Breast epithelium (tissue), 4 donors: ENCODE results near the gene PYGB. TPM values are rescaled to one million over a fixed set of nuclear protein-coding genes. Genes with fewer than 3 reads are reported as not detected.

Experiments
- DNase-seq, 2 donors: peaks; one replicate each; pipeline ENCODE4 v3.0.0-alpha.2; 2019; ENCODE audit warnings: low spot score in 2 of 2
- H3K27ac ChIP-seq, 2 donors: fragments of 200-600 bp; sonication (generic) in 1 of 2; one replicate each; pipeline ENCODE4 v1.5.1; 2016 to 2019; ENCODE audit warnings: mild to moderate bottlenecking in 1 of 2
- H3K27me3 ChIP-seq, 2 donors: fragments of 200-600 bp; sonication (generic) in 1 of 2; one replicate each; pipeline versions ENCODE4 v1.5.1 to v1.6.0; 2017 to 2019; ENCODE audit warnings: control low read depth in 1 of 2, mild to moderate bottlenecking in 1 of 2
- H3K36me3 ChIP-seq: fragments of 200-600 bp; one replicate; pipeline ENCODE4 v1.5.1; 2019
- H3K4me1 ChIP-seq, 2 donors: fragments of 200-600 bp; sonication (generic); one replicate each; pipeline ENCODE4 v1.5.1; 2016 to 2019; ENCODE audit warnings: control low read depth in 1 of 2
- H3K4me3 ChIP-seq, 3 donors: fragments of 200-600 bp; sonication (generic); 1 replicate in 2 of 3; 2 replicates in 1 of 3; pipeline ENCODE4 v1.5.1; 2016 to 2019; ENCODE audit warnings: mild to moderate bottlenecking in 3 of 3, moderate library complexity in 2 of 3
- H3K9me3 ChIP-seq, 2 donors: fragments of 200-600 bp; sonication (generic) in 1 of 2; one replicate each; pipeline ENCODE4 v1.5.1; 2016 to 2019; ENCODE audit warnings: control low read depth in 1 of 2
- POLR2A ChIP-seq: fragments of 450-650 bp; IDR thresholded peaks from one replicate; pipeline ENCODE4 v1.6.1; 2016; ENCODE audit warnings: antibody characterized with exemption, mild to moderate bottlenecking, moderate library complexity
- POLR2AphosphoS5 ChIP-seq, 3 donors: sonication (generic); formaldehyde crosslinking; IDR thresholded peaks; one replicate each; pipeline ENCODE4 v1.6.1; 2017; ENCODE audit warnings: antibody characterized with exemption in 3 of 3
- intact Hi-C: fragments of 100-400 bp; cut with DNase I; formaldehyde crosslinking; loops from one replicate; pipeline ENCODE4 v1.15.1; 2023; ENCODE audit warnings: low total_unique reads
- total RNA-seq, 3 donors: library from RNA; depleted of rRNA; stranded (reverse); fragments of >200 nt; gene quantifications; one replicate each; pipeline ENCODE4 v1.1.0, GENCODE V29; 2016
- TF ChIP-seq, protein P1 (sequence below), 3 donors: fragments of 450-650 bp; IDR thresholded peaks; one replicate each; pipeline ENCODE4 v1.5.1; 2016 to 2017; ENCODE audit warnings: antibody characterized with exemption in 3 of 3, mild to moderate bottlenecking in 3 of 3, moderate library complexity in 3 of 3

Gene PYGB
- total RNA-seq, 3 donors from 2014 or later: 95.7 to 128 (median 121) TPM

DNA sequence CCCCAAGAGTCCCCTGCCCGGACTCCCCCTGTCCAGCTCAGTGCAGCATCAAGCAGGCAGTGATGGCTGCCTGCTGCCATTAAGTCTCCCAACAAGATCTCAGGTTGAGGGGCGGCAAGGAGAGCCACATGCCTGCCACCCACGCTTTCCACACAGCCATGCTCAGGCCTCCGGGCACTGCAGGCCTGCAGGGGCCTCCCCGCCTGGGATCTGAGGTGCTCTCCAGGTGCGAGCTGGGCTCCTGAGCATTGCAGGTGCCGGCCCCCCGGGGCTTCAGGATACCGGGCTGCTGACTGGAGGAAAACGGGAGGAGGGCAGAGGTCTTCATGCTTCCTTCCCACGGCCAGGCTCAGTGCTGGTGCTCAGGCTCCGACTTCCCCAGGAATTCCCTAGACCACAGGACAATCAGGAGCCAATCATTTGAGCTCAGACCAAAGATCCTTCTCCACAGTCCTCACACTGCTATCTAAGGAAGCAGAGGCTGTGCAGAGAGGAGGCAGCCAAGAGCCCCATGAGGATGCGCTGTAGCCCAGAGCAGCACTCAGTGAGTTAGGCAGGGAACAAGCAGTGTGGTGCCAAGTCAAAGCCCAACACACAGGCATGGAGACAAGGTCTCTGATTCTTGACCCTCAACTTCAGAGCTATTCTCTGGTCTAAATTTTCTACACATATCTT lies 52.7 kb downstream of the PYGB start:
- Histone ChIP-seq H3K4me3 (no peak overlapping the region), H3K4me1 (no peaks in the 10 kb centered on the region), H3K36me3 (no peaks in the 10 kb centered on the region), H3K27me3 (no peaks in the 10 kb centered on the region), H3K9me3 (no peaks in the 10 kb centered on the region), H3K27ac (peak overlapping the region in 1 of 2 donors; percentile 4)
- TF ChIP-seq POLR2A (no peak), POLR2AphosphoS5 (IDR thresholded peaks at IDR 0.05) (no peak)
- TF ChIP-seq, protein P1, sequence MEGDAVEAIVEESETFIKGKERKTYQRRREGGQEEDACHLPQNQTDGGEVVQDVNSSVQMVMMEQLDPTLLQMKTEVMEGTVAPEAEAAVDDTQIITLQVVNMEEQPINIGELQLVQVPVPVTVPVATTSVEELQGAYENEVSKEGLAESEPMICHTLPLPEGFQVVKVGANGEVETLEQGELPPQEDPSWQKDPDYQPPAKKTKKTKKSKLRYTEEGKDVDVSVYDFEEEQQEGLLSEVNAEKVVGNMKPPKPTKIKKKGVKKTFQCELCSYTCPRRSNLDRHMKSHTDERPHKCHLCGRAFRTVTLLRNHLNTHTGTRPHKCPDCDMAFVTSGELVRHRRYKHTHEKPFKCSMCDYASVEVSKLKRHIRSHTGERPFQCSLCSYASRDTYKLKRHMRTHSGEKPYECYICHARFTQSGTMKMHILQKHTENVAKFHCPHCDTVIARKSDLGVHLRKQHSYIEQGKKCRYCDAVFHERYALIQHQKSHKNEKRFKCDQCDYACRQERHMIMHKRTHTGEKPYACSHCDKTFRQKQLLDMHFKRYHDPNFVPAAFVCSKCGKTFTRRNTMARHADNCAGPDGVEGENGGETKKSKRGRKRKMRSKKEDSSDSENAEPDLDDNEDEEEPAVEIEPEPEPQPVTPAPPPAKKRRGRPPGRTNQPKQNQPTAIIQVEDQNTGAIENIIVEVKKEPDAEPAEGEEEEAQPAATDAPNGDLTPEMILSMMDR (IDR thresholded peaks at IDR 0.05): no peak
- no peak for DNase-seq
- intact Hi-C loops: no loop called here

DNA sequence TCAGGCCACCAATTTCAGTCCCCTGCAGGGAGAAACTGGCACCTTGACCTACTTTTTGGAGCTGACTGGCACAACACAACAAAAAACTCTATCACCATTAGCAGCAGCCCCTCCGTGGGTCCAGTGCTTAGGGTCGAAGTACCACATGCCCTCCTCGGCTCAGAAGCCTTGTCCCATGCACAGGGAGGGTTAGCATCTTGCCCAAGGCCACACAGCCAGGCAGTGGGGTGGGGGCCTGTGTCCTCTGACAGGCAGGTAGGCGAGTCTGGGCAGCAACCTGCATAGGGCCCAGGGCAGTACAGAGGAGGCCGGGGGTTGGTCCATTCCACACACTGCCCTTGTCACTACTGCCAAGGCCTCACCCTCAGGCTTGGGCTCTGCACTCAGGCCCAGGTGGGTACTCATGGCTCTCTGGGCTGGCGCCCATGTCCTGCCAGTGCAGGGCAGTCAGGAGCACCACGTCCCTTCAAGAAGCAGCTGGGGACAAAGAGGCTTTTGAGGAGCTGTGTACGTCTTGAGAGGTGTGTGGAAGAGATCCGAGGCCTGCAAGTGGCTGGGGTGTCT lies 53.6 kb downstream of the PYGB start:
- intact Hi-C loops: no loop called here
- H3K36me3 ChIP-seq: no peaks in the 10 kb centered on the region

DNA sequence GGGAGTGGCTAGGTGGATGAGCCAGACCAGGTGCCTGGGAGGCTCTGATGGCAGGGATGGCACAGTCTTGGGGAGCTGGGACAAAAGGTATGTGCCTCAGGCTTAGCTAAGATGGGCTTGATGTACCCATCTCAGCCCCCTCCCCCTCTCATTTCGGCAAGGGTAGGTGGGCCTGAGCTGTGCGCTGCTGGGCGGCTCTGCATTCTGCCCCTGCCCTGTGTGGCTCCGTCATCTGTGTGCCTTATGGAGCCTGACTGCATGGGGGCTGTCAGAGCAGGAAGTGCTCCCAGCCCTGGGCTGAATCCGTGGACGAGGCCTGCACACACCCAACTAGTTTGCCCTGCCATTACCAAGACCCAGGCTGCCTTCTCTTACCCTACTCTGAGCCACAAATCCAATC lies 54.7 kb downstream of the PYGB start:
- TF ChIP-seq POLR2AphosphoS5 (IDR thresholded peaks at IDR 0.05) (no peak), POLR2A (no peak)
- TF ChIP-seq, protein P1 (IDR thresholded peaks at IDR 0.05): no peak
- no peaks in the 10 kb centered on the region for H3K36me3 ChIP-seq
- no peaks in the 10 kb centered on the region for H3K9me3 ChIP-seq
- no peak overlapping the region for H3K4me3 ChIP-seq
- intact Hi-C loops: no loop called here
- peak overlapping the region in 1 of 2 donors; percentile 33 for H3K27ac ChIP-seq
- DNase-seq: no peak
- H3K4me1 ChIP-seq: no peaks in the 10 kb centered on the region
- H3K27me3 ChIP-seq: no peaks in the 10 kb centered on the region

More for the DNA sequence above, 53.6 kb downstream of the PYGB start:
- no peaks in the 10 kb centered on the region for H3K9me3 ChIP-seq
- no peaks in the 10 kb centered on the region for H3K4me1 ChIP-seq
- TF ChIP-seq, protein P1 (IDR thresholded peaks at IDR 0.05): no peak
- no peak for TF ChIP-seq POLR2AphosphoS5 (IDR thresholded peaks at IDR 0.05)
- H3K4me3 ChIP-seq: no peak overlapping the region
- H3K27me3 ChIP-seq: no peaks in the 10 kb centered on the region
- H3K27ac ChIP-seq: peak overlapping the region; percentile 11 to 23
- DNase-seq: no peak

DNA sequence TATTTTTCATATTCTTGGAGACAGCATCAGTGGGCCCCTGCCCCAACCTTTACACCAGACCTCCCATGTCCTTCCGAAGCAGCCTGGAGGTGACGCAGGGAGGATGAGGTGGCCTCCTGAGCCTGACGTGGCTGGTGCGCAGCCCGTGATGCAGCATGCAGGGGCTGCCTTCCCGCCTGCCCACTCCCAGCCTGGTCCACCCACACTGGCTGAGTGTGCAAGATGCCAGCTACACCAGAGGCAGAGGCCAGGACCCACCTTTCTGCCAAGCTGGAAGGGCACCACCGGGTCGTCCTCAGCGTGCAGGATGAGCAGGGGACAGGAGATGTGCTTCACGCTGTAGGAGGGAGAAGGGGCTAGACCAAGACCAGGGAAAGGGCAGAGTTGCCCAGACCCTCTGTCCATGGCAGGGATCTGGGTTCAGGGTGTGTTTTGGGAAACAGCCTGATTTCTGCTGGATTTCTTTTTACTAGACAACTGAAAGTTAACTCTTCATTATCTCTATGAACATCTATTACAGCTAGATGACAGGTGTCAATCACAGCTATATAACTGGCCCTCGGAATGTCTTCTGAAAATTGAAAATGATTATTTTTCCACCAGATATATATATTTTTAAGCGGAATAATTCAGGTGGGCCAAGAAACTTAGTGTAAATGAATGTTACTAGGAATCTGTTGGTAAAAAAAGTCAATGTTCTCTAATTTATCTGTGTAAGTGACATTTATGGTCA lies 55.6 kb downstream of the PYGB start:
- Histone ChIP-seq H3K4me3 (no peak overlapping the region), H3K27me3 (no peaks in the 10 kb centered on the region), H3K36me3 (no peaks in the 10 kb centered on the region), H3K4me1 (no peaks in the 10 kb centered on the region), H3K27ac (no peak overlapping the region), H3K9me3 (no peaks in the 10 kb centered on the region)
- intact Hi-C loops: no loop called here
- TF ChIP-seq, protein P1 (IDR thresholded peaks at IDR 0.05): no peak
- TF ChIP-seq POLR2AphosphoS5 (IDR thresholded peaks at IDR 0.05) (no peak), POLR2A (no peak)
- no peak for DNase-seq

DNA sequence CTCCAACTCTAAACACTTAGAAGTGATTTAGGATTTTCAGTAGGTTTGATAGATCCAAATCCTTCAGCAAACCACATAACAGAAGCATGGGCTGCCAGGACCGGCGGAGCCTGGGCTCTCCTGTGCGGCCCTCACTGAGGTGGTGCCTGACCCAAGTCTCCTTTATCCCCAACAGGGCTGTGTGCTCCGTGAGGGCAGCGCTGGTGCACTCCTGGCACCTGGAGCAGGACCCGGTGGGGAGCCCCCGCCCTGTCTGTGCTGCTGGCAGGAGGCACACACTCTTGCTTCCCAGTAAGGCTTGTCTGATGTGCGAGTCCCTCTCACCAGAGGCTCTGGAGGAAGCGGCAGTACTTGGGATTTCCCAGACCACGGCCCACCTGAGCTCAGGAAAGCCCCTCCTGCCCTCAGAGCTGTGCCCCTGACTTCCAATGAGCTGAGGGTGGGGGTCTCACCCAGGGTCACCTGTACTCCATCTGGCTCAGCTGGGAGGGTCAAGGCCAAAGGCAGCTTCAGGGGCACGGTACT lies 56.2 kb downstream of the PYGB start:
- H3K4me1 ChIP-seq: no peaks in the 10 kb centered on the region
- no peaks in the 10 kb centered on the region for H3K36me3 ChIP-seq
- no peak overlapping the region for H3K4me3 ChIP-seq
- TF ChIP-seq POLR2A: no peak
- intact Hi-C loops: no loop called here
- no peak for DNase-seq
- no peak overlapping the region for H3K27ac ChIP-seq
- no peaks in the 10 kb centered on the region for H3K9me3 ChIP-seq
- H3K27me3 ChIP-seq: no peaks in the 10 kb centered on the region
